Tibial nerve (tissue), 4 donors: Measurements from ENCODE around the gene CFD. TPM values are rescaled to one million over a fixed set of nuclear protein-coding genes. Genes with fewer than 3 reads are reported as not detected.

Experiments
- DNase-seq, 2 donors: peaks; one replicate each; pipeline ENCODE4 v3.0.0-alpha.2; 2019; ENCODE audit warnings: low spot score in 2 of 2
- H3K27ac ChIP-seq, 4 donors: fragments of 200-600 bp; sonication (generic) in 3 of 4; one replicate each; pipeline ENCODE4 v1.5.1; 2017 to 2019; ENCODE audit warnings: mild to moderate bottlenecking in 1 of 4
- H3K27me3 ChIP-seq, 2 donors: fragments of 200-600 bp; sonication (generic) in 1 of 2; one replicate each; pipeline versions ENCODE4 v1.5.1 to v1.6.0; 2017 to 2019
- H3K36me3 ChIP-seq, 3 donors: fragments of 200-600 bp; sonication (generic); one replicate each; pipeline ENCODE4 v1.5.1; 2018 to 2019
- H3K4me1 ChIP-seq, 4 donors: fragments of 200-600 bp; sonication (generic) in 3 of 4; one replicate each; pipeline ENCODE4 v1.5.1; 2017 to 2019
- H3K4me3 ChIP-seq, 4 donors: fragments of 200-600 bp; sonication (generic) in 3 of 4; one replicate each; pipeline ENCODE4 v1.5.1; 2017 to 2019; ENCODE audit warnings: mild to moderate bottlenecking in 1 of 4, moderate library complexity in 1 of 4
- H3K9me3 ChIP-seq, 4 donors: fragments of 200-600 bp; sonication (generic) in 3 of 4; one replicate each; pipeline ENCODE4 v1.5.1; 2017 to 2019
- CTCF ChIP-seq, 5 experiments: fragments of 200-600 bp in 3 of 5; fragments of 450-650 bp in 2 of 5; sonication (generic) in 3 of 5; IDR thresholded peaks; one replicate each; pipeline ENCODE4 v1.5.1; 2016 to 2019; ENCODE audit warnings: antibody characterized with exemption in 5 of 5, mild to moderate bottlenecking in 3 of 5, moderate library complexity in 2 of 5
- EP300 ChIP-seq, 2 donors: sonication (generic); formaldehyde crosslinking; IDR thresholded peaks; one replicate each; pipeline ENCODE4 v1.6.1; 2017; ENCODE audit warnings: antibody characterized with exemption in 2 of 2, mild to moderate bottlenecking in 1 of 2
- POLR2A ChIP-seq, 2 donors: fragments of 450-650 bp; IDR thresholded peaks; one replicate each; pipeline ENCODE4 v1.6.1; 2017; ENCODE audit warnings: antibody characterized with exemption in 2 of 2, mild to moderate bottlenecking in 2 of 2, moderate library complexity in 2 of 2
- WGBS, 2 donors: methylation state at CpG; one replicate each; pipeline ENCODE4 v1.1.5; 2018; 5-methylcytosine and 5-hydroxymethylcytosine counted together
- total RNA-seq, 4 donors: library from RNA; depleted of rRNA; stranded (reverse); fragments of >200 nt; gene quantifications; one replicate each; pipeline ENCODE4 v1.1.0, GENCODE V29; 2016

Gene CFD
- total RNA-seq, 4 donors from 2014 or later = 1,040 to 7,538 (median 2,843) TPM

GRCh38 chr19:855142-855541 lies 4.3 kb upstream of the CFD start:
- no peak for DNase-seq
- no peak for TF ChIP-seq CTCF (IDR thresholded peaks at IDR 0.05)
- TF ChIP-seq EP300 (IDR thresholded peaks at IDR 0.05) = no peak
- TF ChIP-seq POLR2A (IDR thresholded peaks at IDR 0.05) = no peak
- Histone ChIP-seq H3K36me3 (no peaks in the 10 kb centered on the region), H3K9me3 (no peaks in the 10 kb centered on the region), H3K27me3 (peaks cover 0 to 69% of the 10 kb centered on the region in 2 donors), H3K27ac (no peak overlapping the region), H3K4me3 (no peak overlapping the region), H3K4me1 (peaks cover 0 to 42% (median 3%) of the 10 kb centered on the region in 4 donors)
- WGBS, 2 donors = 90 to 91% methylated on average over 11 to 12 of the region's 12 CpGs

- WGBS, 2 donors = 66 to 83% methylated on average over 18 to 28 of the region's 40 CpGs
- peaks cover 0 to 42% (median 2%) of the 10 kb centered on the region in 4 donors for H3K4me1 ChIP-seq
Measured at GRCh38 chr19:855566-856120, 3.8 kb upstream of the CFD start.

GRCh38 chr19:858284-858683 lies 1.2 kb upstream of the CFD start:
- peak overlapping the region in 2 of 4 donors; percentile 75 to 87 for H3K27ac ChIP-seq
- H3K27me3 ChIP-seq = peaks cover 0 to 73% of the 10 kb centered on the region in 2 donors
- no peak for DNase-seq
- no peaks in the 10 kb centered on the region for H3K36me3 ChIP-seq
- whole genome bisulfite sequencing, 2 donors = 76 to 80% methylated on average over 9 of the region's 9 CpGs
- TF ChIP-seq CTCF (IDR thresholded peaks at IDR 0.05) (no peak), POLR2A (IDR thresholded peaks at IDR 0.05) (no peak), EP300 (IDR thresholded peaks at IDR 0.05) (no peak)
- peaks cover 0 to 42% (median 9%) of the 10 kb centered on the region in 4 donors for H3K4me1 ChIP-seq
- H3K9me3 ChIP-seq = no peaks in the 10 kb centered on the region
- no peak overlapping the region for H3K4me3 ChIP-seq

More at GRCh38 chr19:855566-856120, 3.8 kb upstream of the CFD start:
- Histone ChIP-seq H3K36me3 (no peaks in the 10 kb centered on the region), H3K27me3 (peaks cover 0 to 73% of the 10 kb centered on the region in 2 donors), H3K4me3 (no peak overlapping the region), H3K27ac (no peak overlapping the region), H3K9me3 (no peaks in the 10 kb centered on the region)
- no peak for TF ChIP-seq POLR2A (IDR thresholded peaks at IDR 0.05)
- TF ChIP-seq CTCF (IDR thresholded peaks at IDR 0.05) = no peak
- TF ChIP-seq EP300 (IDR thresholded peaks at IDR 0.05) = no peak
- no peak for DNase-seq

- peaks cover 0 to 48% (median 10%) of the 10 kb centered on the region in 4 donors for H3K4me1 ChIP-seq
- TF ChIP-seq EP300 (IDR thresholded peaks at IDR 0.05) (no peak), CTCF (IDR thresholded peaks at IDR 0.05) (no peak), POLR2A (IDR thresholded peaks at IDR 0.05) (no peak)
- 56 to 70% methylated on average over 19 to 30 of the region's 35 CpGs for WGBS, 2 donors
- peaks cover 0 to 48% of the 10 kb centered on the region in 2 donors for H3K27me3 ChIP-seq
- peak overlapping the region in 3 of 4 donors; percentile 15 to 53 (median 32) for H3K4me3 ChIP-seq
- peaks cover 0 to 8% (median 0%) of the 10 kb centered on the region in 3 donors for H3K36me3 ChIP-seq
- H3K9me3 ChIP-seq = no peaks in the 10 kb centered on the region
- no peak overlapping the region for H3K27ac ChIP-seq
- no peak for DNase-seq
Measured at GRCh38 chr19:861141-861755, 1.8 kb downstream of the CFD start.
